GM12872 (cell line): ENCODE results near the gene RAB19.

Experiments used
- TF ChIP-seq, protein P1 (sequence below): IDR thresholded peaks from 3 replicates; pipeline ENCODE4 v1.5.1; 2011; ENCODE audit warnings: low read depth, mild to moderate bottlenecking, low read length, moderate library complexity; ENCODE audit not compliant: insufficient read depth

The RAB19 gene, protein sequence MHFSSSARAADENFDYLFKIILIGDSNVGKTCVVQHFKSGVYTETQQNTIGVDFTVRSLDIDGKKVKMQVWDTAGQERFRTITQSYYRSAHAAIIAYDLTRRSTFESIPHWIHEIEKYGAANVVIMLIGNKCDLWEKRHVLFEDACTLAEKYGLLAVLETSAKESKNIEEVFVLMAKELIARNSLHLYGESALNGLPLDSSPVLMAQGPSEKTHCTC

DNA sequence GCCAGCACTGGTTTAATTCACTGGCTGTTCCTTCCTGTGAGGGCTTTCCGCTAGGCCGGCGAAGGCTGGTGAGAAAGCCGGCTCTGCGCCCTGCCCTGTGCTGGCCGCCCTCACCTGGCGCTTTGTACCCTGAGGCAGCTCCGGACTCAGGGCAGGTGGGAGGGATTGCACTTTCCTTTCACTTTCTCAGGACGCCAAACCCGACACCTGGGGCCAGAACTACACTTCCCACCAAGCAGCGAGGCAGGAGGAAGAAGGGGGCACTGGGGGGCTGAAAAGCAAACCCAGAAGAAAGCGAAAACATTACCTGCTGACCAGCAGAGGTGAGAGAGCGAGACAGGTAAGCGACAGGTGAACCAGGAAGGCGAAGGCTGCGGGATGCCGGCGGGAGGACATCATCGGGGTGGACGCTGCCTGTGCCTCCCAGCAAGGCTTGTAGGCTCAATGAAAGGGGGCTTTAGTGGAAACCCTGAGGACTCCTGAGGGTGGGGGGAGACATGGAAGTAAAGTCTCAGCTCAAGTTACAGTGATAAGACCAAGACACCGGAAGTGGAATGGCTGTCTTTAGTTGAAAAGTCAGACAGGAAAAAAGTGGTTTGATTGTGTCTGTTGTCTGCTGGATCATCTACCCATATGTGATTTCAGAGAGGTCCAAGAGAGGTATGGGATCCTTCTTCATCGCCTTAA is at the start of gene RAB19:
Gene RAB19, plus strand, starts transcription at position 181 of the 687 bp plus-strand sequence. CDS start 3,589 bp downstream, outside the sequence.
- TF ChIP-seq, protein P1, sequence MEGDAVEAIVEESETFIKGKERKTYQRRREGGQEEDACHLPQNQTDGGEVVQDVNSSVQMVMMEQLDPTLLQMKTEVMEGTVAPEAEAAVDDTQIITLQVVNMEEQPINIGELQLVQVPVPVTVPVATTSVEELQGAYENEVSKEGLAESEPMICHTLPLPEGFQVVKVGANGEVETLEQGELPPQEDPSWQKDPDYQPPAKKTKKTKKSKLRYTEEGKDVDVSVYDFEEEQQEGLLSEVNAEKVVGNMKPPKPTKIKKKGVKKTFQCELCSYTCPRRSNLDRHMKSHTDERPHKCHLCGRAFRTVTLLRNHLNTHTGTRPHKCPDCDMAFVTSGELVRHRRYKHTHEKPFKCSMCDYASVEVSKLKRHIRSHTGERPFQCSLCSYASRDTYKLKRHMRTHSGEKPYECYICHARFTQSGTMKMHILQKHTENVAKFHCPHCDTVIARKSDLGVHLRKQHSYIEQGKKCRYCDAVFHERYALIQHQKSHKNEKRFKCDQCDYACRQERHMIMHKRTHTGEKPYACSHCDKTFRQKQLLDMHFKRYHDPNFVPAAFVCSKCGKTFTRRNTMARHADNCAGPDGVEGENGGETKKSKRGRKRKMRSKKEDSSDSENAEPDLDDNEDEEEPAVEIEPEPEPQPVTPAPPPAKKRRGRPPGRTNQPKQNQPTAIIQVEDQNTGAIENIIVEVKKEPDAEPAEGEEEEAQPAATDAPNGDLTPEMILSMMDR, result no peak

DNA sequence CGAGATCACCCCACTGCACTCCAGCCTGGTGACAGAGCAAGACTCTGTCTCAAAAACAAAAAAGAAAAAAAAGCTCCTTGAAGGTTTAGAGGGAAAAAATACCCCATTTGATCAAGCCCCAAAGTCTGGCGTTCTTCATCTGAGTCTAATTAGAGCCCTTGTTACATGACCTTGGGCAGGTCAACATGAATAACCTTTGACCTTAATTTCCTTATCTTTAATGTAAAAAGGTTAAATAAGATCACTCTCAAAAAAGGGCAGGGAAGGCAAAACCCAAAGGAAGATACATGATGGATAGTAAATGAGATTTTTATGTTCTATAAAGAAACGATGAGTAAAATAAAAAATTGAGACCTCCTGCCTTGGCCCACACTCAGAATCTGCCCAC is 45.8 kb upstream of the RAB19 start:
- TF ChIP-seq, protein P1, result no peak

DNA sequence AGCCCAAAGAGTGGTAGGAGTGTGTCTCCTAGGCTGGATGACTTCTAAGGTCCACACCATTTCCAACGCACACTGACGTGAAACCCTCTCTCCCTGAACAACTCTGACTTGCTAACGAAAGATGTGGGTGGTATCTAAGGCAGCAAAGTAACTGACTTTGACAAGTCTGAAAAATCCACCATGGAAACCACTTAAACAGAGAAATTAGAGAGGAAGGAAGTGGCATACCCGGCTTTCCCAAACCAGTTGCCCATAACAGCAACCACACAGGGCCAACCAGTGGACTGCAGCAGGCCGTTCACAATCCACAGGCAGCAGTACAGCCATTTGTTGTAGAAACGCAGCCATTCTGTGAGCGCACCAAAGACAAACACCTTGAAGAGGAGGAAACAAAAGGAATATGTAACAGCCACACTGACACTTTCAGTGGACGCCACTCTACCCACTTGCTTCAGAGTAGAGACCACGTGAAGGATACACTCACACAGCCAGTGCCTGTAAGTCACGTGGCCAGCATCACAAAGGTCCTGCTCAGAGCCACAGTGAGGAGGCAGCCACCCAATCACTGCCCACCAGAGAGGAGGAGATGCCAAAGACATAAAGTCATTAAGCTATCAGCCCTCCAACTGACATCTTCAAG is 45.3 kb upstream of the RAB19 start:
- TF ChIP-seq, protein P1, result no peak

DNA sequence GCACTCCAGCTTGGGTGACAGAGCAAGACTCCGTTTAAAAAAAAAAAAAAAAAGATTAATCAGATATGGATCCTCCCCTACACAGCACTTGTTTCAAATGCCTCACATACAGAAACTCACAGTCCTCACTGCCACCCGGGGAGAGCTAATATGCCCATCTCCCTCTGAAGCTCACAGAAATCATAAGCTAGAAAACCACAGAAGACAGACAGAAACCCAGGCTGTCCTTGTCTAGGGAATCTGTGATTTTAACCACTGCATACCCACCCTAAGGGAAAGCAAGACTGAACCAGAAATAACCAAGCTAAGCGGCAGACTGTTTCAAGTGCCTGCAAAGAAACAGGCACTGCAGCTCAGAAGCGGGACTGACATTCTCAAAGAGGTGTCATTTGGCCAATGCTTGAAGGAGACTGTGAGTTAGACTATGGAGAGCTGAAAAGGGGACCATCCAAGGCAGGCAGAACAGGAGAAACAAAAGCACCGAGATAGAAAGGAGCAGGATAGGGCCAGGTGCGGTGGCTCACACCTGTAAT is 43.1 kb upstream of the RAB19 start:
- TF ChIP-seq, protein P1, result no peak

DNA sequence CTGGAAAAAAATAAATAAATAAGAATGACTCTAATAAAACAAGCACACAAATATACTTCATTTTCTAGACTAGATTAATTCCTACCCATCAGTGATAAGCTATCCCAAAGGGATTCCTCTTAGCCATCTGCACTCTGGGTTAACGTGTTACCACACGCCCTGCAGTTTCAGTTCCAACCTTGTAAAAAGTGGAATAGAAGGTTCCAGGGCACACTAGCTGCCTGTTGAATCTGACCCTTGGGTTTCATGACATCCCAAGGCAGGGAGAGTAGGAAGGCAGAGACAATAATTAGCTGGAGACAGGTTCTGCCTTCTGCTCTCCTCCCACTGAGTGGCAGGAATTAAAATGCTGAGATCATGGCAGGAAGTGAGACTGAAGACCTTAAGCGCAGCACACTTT is 39.0 kb upstream of the RAB19 start:
- TF ChIP-seq, protein P1, result no peak

DNA sequence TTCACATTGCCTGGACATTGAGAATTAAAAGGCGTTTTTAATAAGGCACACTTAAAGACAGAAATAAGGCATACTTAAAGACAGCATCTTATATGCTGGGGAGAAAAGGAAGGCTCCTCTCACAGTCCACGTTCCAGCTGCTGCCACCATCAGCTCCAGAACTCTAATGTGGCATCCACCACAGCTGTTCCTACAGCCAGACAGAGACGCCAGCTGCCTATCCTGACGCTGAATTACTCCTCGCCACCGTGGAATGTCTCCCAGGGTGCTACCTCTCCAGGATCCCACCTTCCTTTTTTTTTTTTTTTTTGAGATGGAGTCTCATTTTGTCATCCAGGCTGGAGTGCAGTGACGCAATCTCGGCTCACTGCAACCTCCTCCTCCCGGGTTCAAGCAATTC is 36.3 kb upstream of the RAB19 start:
- TF ChIP-seq, protein P1, result no peak

DNA sequence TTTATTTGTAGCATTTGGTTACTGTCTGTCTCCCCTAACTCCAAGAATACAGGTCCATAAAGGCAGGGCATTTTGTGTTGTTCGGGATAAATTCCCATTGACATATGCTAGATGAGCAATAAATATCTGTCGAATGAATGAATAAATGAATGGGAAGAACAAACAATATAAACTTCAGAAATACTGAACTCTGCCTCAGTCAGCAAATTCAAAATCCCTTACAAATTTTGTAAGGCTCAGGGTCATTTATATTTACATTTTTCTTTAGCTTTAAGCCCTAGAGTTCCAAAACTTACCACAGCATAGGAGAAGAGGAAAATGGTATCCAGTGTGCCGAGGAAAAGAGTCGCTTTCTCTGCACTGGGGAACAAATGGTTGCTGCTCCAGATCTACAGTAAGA is 34.6 kb upstream of the RAB19 start:
- TF ChIP-seq, protein P1, result no peak
